Neutrophil (primary cell): Measurements from ENCODE around the gene GSTA1.
"Not testable (repeated sequence)": the region's sequence is repeated elsewhere in the genome, so short reads cannot be mapped to it uniquely, and the experiment has no call there.

Experiments
- H3K27ac ChIP-seq: fragments of 200-600 bp; sonication (generic); 2 replicates; pipeline ENCODE4 v1.5.1; 2016; ENCODE audit warnings: mild to moderate bottlenecking, moderate library complexity
- H3K27me3 ChIP-seq: fragments of 200-600 bp; sonication (generic); 2 replicates; pipeline ENCODE4 v1.6.0; 2016; ENCODE audit warnings: mild to moderate bottlenecking
- H3K36me3 ChIP-seq: fragments of 200-600 bp; sonication (generic); 2 replicates; pipeline ENCODE4 v1.5.1; 2017
- H3K4me1 ChIP-seq, 2 experiments: fragments of 200-600 bp in 1 of 2; sonication (generic) in 1 of 2; 1 replicate in 1 of 2; 2 replicates in 1 of 2; pipeline versions ENCODE4 v1.5.1 to v1.6.1; 2013 to 2016; ENCODE audit warnings: low read depth in 1 of 2, low read length in 1 of 2, mild to moderate bottlenecking in 1 of 2, moderate library complexity in 1 of 2; ENCODE audit not compliant: control insufficient read depth in 1 of 2, insufficient read depth in 1 of 2
- H3K4me3 ChIP-seq, 2 experiments: fragments of 200-600 bp in 1 of 2; sonication (generic) in 1 of 2; 1 replicate in 1 of 2; 2 replicates in 1 of 2; pipeline ENCODE4 v1.5.1; 2013 to 2016; ENCODE audit warnings: low read depth in 1 of 2, low read length in 1 of 2, mild to moderate bottlenecking in 1 of 2, moderate library complexity in 1 of 2
- H3K9me3 ChIP-seq: fragments of 200-600 bp; sonication (generic); 2 replicates; pipeline ENCODE4 v1.5.1; 2016
- CTCF ChIP-seq: fragments of 200-600 bp; sonication (generic); IDR thresholded peaks from 2 replicates; pipeline ENCODE4 v1.5.1; 2016; ENCODE audit warnings: antibody characterized with exemption

Gene GSTA1

GRCh38 chr6:52788478-52788877 lies 15.1 kb downstream of the GSTA1 start:
- Histone ChIP-seq H3K4me1 (no peaks in the 10 kb centered on the region), H3K27ac (no peak overlapping the region), H3K4me3 (no peak overlapping the region), H3K36me3 (no peaks in the 10 kb centered on the region), H3K27me3 (no peaks in the 10 kb centered on the region), H3K9me3 (no peaks in the 10 kb centered on the region)
- TF ChIP-seq CTCF = no peak

GRCh38 chr6:52787917-52788316 lies 15.7 kb downstream of the GSTA1 start:
- no peaks in the 10 kb centered on the region for H3K9me3 ChIP-seq
- H3K27ac ChIP-seq = no peak overlapping the region
- no peaks in the 10 kb centered on the region for H3K36me3 ChIP-seq
- H3K4me1 ChIP-seq = no peaks in the 10 kb centered on the region
- no peaks in the 10 kb centered on the region for H3K27me3 ChIP-seq
- H3K4me3 ChIP-seq = no peak overlapping the region
- no peak for TF ChIP-seq CTCF

GRCh38 chr6:52786249-52786956 lies 17.2 kb downstream of the GSTA1 start:
- Histone ChIP-seq H3K27me3 (no peaks in the 10 kb centered on the region), H3K9me3 (no peaks in the 10 kb centered on the region), H3K4me1 (no peaks in the 10 kb centered on the region), H3K36me3 (no peaks in the 10 kb centered on the region), H3K27ac (no peak overlapping the region), H3K4me3 (no peak overlapping the region)
- TF ChIP-seq CTCF = no peak

- H3K27ac ChIP-seq, H3K9me3 ChIP-seq, H3K36me3 ChIP-seq, H3K27me3 ChIP-seq, H3K4me3 ChIP-seq, H3K4me1 ChIP-seq: not testable (repeated sequence)
Observed at GRCh38 chr6:52782696-52783274, 20.8 kb downstream of the GSTA1 start.

- H3K9me3 ChIP-seq, H3K4me1 ChIP-seq, H3K27ac ChIP-seq, H3K27me3 ChIP-seq, H3K4me3 ChIP-seq, H3K36me3 ChIP-seq: not testable (repeated sequence)
Observed at GRCh38 chr6:52782209-52782608, 21.4 kb downstream of the GSTA1 start.

- Histone ChIP-seq H3K27me3 (no peaks in the 10 kb centered on the region), H3K9me3 (no peaks in the 10 kb centered on the region), H3K4me3 (no peak overlapping the region), H3K27ac (no peak overlapping the region), H3K4me1 (no peaks in the 10 kb centered on the region), H3K36me3 (no peaks in the 10 kb centered on the region)
- TF ChIP-seq CTCF = no peak
Observed at GRCh38 chr6:52779237-52779636, 24.4 kb downstream of the GSTA1 start.

GRCh38 chr6:52776711-52777351 lies 26.8 kb downstream of the GSTA1 start:
- not testable (repeated sequence) for H3K4me3 ChIP-seq, H3K36me3 ChIP-seq, H3K9me3 ChIP-seq, H3K27ac ChIP-seq, H3K27me3 ChIP-seq, H3K4me1 ChIP-seq

GRCh38 chr6:52769399-52769798 lies 34.2 kb downstream of the GSTA1 start:
- H3K9me3 ChIP-seq, H3K36me3 ChIP-seq, H3K4me3 ChIP-seq, H3K27me3 ChIP-seq, H3K4me1 ChIP-seq, H3K27ac ChIP-seq: not testable (repeated sequence)

- H3K27me3 ChIP-seq, H3K36me3 ChIP-seq, H3K9me3 ChIP-seq, H3K27ac ChIP-seq, H3K4me3 ChIP-seq, H3K4me1 ChIP-seq: not testable (repeated sequence)
Observed at GRCh38 chr6:52767658-52768057, 36.0 kb downstream of the GSTA1 start.
